GM19240 (cell line): ENCODE results near the gene DHX29.
"Not testable (repeated sequence)": the region's sequence is repeated elsewhere in the genome, so short reads cannot be mapped to it uniquely, and the experiment has no call there.

Experiments used
- DNase-seq: peaks from one replicate; pipeline ENCODE4 v3.0.0; 2011; ENCODE audit warnings: low spot score; ENCODE audit not compliant: insufficient read length

Gene DHX29

GRCh38 chr5:55307383-55308253 lies at the start of gene DHX29, which contains the start of gene MTREX:
TSS of gene DHX29 (minus strand) at chr5:55307694. CDS start at chr5:55307573, 121 bp downstream.
TSS of gene MTREX (plus strand) at chr5:55307989. CDS start at chr5:55308014, 25 bp downstream.
- DNase-seq, result peak; percentile 53

GRCh38 chr5:55356896-55357295 lies 49.4 kb upstream of the DHX29 start:
- DNase-seq, result no peak

GRCh38 chr5:55350754-55351153 lies 43.3 kb upstream of the DHX29 start:
- DNase-seq, result no peak

- DNase-seq, result no peak
Measured at GRCh38 chr5:55347786-55348185, 40.3 kb upstream of the DHX29 start.

- DNase-seq, result no peak
Measured at GRCh38 chr5:55345327-55345726, 37.8 kb upstream of the DHX29 start.

- no peak for DNase-seq
Measured at GRCh38 chr5:55344392-55344992, 37.0 kb upstream of the DHX29 start.

GRCh38 chr5:55343609-55344008 lies 36.1 kb upstream of the DHX29 start:
- no peak for DNase-seq

GRCh38 chr5:55343107-55343506 lies 35.6 kb upstream of the DHX29 start:
- DNase-seq, result no peak

- DNase-seq, result no peak
Measured at GRCh38 chr5:55338810-55339243, 31.3 kb upstream of the DHX29 start.

- DNase-seq, result no peak
Measured at GRCh38 chr5:55338092-55338613, 30.7 kb upstream of the DHX29 start.

- no peak for DNase-seq
Measured at GRCh38 chr5:55333811-55334210, 26.3 kb upstream of the DHX29 start.

- no peak for DNase-seq
Measured at GRCh38 chr5:55333017-55333416, 25.5 kb upstream of the DHX29 start.

GRCh38 chr5:55331321-55331720 lies 23.8 kb upstream of the DHX29 start:
- no peak for DNase-seq

- DNase-seq, result no peak
Measured at GRCh38 chr5:55327281-55327680, 19.8 kb upstream of the DHX29 start.

- DNase-seq, result no peak
Measured at GRCh38 chr5:55325621-55326020, 18.1 kb upstream of the DHX29 start.

- no peak for DNase-seq
Measured at GRCh38 chr5:55324815-55325418, 17.4 kb upstream of the DHX29 start.

GRCh38 chr5:55324006-55324405 lies 16.5 kb upstream of the DHX29 start:
- DNase-seq, result no peak

- no peak for DNase-seq
Measured at GRCh38 chr5:55320571-55320970, 13.1 kb upstream of the DHX29 start.

- DNase-seq, result no peak
Measured at GRCh38 chr5:55319491-55319890, 12.0 kb upstream of the DHX29 start.

GRCh38 chr5:55318237-55318636 lies 10.7 kb upstream of the DHX29 start:
- not testable (repeated sequence) for DNase-seq

GRCh38 chr5:55316837-55317236 lies 9.3 kb upstream of the DHX29 start:
- DNase-seq, result no peak

GRCh38 chr5:55316289-55316688 lies 8.8 kb upstream of the DHX29 start:
- no peak for DNase-seq
